HG03521 (cell line): Measurements from ENCODE around the gene RYR3.

Source experiments
- ATAC-seq: cut with Tn5 transposase; IDR thresholded peaks from one replicate; pipeline ENCODE4 v1.9.1; 2021; ENCODE audit warnings: mild to moderate bottlenecking, moderate library complexity; ENCODE audit not compliant: unreplicated experiment

RYR3 gene

DNA sequence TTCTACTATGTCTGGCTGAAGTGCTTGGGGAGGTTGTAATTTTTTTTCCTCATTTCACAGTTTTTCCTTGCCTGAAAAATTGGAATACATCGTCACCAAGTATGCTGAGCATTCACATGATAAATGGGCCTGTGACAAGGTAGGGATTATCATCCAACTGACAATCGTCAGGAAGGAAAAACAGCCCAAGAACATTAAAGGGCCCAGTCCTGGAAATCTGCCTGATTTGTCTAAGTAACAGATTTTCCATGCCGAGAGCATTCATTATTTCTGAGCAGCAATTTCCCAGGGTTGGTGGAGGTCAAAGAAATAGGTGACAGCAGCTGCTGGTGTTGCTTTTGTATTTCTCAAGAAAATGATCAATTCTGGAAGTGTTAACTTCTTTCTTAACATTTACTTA lies 431.5 kb downstream of the RYR3 start:
- no peak for ATAC-seq

DNA sequence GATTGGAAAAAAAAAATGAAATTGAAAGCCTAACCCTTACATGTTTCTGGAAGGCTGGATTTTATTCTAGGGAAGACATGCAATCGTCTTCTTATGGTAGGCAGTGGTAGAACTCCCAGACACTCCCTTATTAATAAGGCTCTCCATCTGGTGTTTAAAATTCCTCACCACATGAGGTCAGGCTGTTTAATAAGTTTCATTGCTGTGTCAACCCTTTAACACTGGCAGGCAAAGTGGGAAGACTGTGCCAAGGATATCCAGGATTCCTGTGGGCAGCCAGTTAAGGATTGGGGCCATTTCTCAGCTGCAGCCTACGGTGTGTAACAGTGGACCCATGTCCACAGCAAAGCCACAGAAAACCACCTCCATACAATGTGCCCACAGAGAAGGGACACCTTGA lies 432.0 kb downstream of the RYR3 start:
- no peak for ATAC-seq

DNA sequence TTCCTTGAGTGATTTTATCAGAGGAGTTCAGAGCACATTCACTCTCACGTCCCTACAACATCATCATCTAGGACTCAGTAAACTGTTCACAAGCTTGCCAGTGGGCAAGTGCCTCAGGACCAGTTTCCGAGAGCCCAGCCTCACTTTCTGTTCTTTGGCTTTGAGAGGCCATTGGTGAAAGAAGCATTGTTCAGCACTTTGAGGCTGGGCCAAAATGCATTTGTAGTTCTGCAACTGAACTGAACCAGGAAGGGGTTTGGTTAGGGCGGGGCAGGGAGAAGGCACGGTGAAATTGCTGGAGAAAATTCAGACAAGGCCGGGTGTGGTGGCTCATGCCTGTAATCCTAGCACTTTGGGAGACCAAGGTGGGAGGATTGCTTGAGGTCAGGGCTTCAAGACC lies 435.4 kb downstream of the RYR3 start:
- ATAC-seq, result no peak

DNA sequence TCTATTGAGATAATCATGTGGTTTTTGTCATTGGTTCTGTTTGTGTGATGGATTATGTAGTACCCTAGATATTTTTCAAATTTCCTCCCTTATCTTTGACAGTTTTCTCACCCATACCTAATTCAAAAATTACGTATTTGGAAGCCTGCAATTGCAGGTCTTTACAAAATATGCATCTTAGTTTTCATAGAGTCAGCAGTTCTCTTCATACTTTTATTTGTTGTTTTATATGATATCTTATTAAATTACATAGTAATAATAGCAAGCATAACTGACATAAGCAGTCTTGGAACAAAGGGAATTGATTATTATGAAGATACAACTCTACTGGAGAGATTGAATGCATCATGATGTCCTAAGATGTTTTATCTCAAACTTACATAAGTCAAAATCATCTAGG lies 442.2 kb downstream of the RYR3 start:
- no peak for ATAC-seq

DNA sequence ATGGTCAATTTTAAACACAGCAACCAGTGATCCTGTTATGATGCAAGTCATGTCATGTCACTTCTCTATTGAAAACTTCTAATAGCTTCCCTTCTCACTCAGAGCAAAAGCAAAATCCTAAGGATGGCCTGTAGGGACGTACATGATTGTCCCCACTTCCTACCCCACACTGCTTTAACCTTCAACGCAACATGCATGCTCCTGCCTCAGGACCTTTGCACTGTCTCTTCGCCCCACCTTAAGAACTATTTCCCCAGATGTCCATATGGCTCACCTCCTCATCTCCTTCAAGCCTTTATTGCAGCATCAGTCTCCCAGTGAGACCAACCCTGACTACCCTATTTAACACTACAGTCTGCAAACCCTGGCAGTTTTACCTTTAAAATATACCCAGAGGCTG lies 443.5 kb downstream of the RYR3 start:
- ATAC-seq, result no peak

- no peak for ATAC-seq
These were observed 446.2 kb downstream of the RYR3 start for GRCh38 chr15:33756961-33757360.

DNA sequence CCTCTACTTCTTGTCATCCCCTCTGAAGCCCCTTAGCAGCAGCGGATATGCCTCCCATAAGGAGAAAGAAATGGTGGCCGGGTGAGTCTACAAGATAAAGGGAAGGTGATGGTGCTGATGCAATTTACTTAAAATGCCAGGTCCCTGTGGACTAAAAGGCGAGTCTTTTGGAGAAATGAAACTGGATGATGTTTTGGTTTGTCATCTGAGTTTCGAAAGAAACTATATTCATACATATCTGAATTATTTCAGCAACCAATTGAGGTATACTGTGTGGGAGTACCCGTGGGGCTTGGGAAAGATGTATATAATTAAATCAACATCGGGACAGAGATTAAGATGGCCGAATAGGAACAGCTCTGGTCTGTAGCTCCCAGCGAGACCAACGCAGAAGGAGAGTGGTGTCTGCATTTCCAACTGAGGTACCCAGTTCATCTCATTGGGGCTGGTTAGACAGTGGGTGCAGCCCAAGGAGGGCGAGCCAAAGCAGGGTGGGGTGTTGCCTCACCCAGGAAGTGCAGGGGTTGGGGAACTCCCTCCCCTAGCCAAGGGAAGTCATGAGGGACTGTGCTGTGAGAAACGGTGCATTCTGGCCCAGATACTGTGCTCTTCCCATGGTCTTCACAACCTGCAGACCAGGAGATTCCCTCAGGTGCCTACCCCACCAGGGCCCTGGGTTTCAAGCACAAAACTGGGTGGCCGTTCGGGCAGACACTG lies 446.9 kb downstream of the RYR3 start:
- ATAC-seq, result no peak

DNA sequence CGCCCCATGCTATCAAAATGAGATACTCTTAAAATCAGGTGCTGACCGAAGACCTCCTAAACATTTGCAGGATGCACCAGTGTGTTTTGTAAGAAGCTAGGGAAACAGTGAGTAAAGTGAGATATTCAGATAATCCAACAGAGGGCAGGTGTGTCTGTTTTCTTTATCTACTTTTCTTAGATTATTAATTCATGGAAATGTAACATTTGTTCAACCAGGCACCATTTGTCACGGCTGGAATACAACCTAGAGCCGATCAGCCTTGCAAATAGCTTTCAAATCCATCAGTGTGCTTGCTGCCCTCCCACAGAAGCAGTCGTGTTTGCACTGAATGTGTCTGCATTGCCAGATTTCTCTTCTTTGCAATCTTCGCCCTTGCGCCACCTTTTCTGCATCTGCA lies 455.6 kb downstream of the RYR3 start:
- ATAC-seq, result no peak

GRCh38 chr15:33768670-33769190 lies 458.0 kb downstream of the RYR3 start:
- ATAC-seq, result no peak

DNA sequence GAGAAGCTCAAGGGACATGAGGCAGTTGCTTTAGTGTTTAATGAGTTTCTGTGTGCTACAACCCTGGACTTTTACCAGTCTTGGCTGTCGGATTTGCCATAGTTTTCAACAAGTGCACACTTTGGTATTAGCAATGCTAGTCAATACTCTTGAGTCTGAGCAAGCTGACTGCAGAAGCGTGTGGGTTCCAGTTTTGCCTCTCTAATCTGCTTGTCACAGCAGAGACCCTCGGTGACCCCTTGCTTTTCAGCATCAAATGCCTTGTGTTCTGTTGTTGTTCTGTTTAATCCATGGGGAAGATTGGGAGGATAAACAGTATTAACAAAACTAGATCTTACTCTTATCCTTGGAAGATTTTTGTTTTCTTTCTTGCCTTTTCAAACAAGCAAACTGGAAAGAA lies 463.2 kb downstream of the RYR3 start:
- ATAC-seq, result no peak

GRCh38 chr15:33778852-33779251 lies 468.1 kb downstream of the RYR3 start:
- no peak for ATAC-seq

DNA sequence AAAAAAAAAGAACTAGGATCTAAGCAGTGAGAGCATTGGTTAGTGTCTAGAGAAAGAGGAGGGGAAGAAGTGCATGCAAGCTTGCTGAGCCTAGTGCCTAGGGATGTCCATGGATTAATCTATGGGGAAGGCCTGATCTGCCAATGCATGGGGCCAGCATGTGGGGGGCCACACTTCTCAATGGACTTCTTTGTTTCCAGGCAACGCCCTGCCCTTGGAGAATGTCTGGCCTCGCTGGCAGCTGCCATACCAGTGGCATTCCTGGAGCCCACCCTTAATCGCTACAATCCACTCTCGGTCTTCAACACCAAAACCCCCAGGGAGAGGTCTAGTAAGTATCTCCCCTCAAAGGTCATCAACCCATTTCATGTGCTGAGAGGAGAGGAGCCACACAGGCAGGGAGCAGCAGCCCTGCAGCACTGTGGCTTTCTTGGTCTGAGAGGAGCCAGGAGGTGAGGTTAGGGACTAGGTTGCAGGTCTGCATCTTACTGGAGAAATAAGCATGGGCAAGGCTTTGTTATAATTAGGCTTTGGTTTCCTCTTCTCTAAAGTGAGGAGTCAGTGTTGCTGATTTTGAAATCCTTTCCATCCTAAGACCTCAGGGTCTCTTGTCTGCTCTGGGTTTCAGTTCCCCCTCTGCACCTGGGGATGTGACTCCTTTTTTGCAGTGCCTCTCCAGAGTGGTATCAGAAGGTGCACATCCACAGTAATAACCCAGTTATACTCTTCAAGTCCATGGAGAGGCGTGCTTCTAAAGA lies 469.4 kb downstream of the RYR3 start:
- ATAC-seq, result no peak

- no peak for ATAC-seq
These were observed 472.2 kb downstream of the RYR3 start for GRCh38 chr15:33782966-33783365.

DNA sequence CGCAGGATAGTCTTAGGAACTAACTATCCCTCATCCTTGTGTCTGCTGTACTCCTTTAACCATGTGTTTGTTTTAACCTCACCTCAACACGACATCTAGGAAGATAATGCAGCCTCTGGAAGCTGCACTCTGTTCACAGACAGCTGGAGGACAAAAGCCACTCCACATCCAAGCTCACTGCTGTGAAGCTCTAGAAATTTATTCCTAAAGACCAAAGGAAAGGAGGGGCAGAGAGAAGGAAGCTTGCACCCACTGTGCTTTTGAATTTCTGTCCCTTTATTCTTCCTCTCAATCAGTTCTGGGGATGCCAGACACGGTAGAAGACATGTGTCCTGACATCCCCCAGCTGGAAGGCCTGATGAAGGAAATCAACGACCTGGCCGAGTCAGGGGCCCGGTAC lies 474.6 kb downstream of the RYR3 start:
- ATAC-seq, result no peak

DNA sequence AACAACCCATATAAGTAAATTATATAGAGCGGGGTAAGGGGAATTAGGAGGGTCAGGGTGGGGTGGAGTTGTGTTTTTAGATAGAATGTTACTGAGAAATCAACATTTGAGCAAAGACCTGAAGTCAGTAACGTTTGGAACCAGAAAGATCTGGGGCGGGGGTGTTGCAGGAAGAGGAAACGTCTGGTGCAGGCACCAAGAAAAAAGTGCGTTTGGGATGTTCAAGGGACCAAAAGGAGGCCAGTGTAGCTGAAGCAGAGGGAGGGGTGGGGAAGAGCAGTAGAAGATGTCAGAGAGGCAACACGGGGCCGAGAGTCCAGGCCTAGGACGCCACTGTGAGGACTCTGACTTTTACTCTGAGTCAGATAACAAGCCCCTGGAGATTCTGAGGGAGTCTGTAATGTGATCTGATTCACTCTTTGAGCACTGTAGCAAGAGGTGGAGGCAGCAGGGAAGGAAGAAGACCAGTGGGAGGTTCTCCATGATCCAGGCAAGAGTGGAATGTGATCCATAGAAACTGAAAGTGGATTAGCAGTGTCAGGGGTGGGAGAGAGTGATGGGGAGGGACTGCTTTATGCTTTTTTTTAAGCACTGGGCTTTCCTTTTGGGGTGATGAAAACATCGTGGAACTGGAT lies 478.3 kb downstream of the RYR3 start:
- ATAC-seq, result no peak

GRCh38 chr15:33794453-33794852 lies 483.7 kb downstream of the RYR3 start:
- no peak for ATAC-seq

GRCh38 chr15:33795070-33795469 lies 484.3 kb downstream of the RYR3 start:
- ATAC-seq, result no peak

GRCh38 chr15:33797651-33798050 lies 486.9 kb downstream of the RYR3 start:
- ATAC-seq, result no peak

DNA sequence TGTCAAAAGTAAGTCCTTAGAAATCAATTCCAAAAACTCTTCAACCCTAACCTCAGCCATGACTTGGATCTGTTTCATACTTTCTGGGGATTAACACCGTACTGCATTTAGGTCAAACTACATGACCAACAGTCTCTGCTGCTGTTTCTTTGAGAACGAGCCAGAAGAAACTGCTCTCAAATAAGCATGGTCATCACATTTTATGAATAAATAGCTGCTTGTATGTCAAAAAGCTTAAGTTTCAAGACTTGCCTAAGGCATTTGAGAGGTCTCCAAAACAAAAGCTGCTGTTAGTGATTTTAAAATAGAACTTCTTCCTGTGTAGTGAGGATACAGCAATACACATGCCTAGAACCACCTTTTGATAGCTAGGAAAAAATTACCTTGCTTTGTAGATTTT lies 491.2 kb downstream of the RYR3 start:
- no peak for ATAC-seq

GRCh38 chr15:33807665-33808064 lies 496.9 kb downstream of the RYR3 start:
- ATAC-seq, result no peak

DNA sequence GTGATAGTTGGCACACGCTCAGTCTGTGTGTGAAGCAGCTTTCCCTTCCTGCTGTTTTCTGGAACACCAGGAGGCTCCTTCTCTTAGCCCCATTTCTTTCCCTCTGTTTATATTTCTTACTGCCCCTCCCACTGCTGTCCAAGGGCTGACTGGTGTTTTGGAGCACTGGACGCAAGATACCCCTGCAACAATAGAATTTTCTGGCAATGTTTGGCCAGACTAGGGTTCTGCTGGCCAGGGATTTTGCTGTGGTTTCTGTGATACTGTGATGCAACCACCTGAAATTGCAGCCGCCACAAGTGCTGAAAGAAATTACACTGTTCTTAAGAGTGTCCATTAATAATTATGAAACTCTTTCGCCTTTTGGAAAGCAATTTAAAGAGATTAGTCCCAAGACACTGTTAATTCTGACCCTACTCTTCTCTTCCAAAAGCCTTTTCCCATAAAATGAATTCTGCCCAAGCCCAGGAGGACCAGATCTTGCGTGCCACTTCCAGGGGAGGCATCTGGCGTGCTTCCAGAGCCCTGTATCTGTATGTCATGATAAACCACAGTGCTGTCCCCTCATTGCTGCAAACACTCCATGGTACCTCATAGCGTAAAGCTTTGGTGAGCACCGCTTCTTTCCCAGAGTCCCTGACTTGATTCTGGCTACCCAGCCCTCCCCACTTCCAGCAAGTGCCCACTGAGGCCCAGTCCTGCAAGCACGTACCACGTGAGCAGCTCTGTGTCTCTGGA lies 498.1 kb downstream of the RYR3 start:
- ATAC-seq, result no peak
